SK-N-SH treated with all-trans-retinoic acid at 6 μM for 48 hours (cell line): ENCODE measurements around the gene PAIP2.

Experiments
- ARNTL ChIP-seq: fragments of 450-650 bp; formaldehyde crosslinking; IDR thresholded peaks from 2 replicates; pipeline ENCODE4 v1.5.0; 2020; ENCODE audit warnings: low read depth, mild to moderate bottlenecking, moderate library complexity, borderline replicate concordance
- CSDC2 ChIP-seq: fragments of 250-450 bp; sonication (Bioruptor Pico); IDR thresholded peaks from 2 replicates; pipeline ENCODE4 v1.5.0; 2020; ENCODE audit warnings: mild to moderate bottlenecking, moderate library complexity
- CSRNP3 ChIP-seq: fragments of 250-450 bp; sonication (Bioruptor Pico); IDR thresholded peaks from 2 replicates; pipeline ENCODE4 v1.5.1; 2021; ENCODE audit warnings: mild to moderate bottlenecking, moderate library complexity
- PATZ1 ChIP-seq: fragments of 250-450 bp; sonication (Bioruptor Pico); IDR thresholded peaks from 2 replicates; pipeline ENCODE4 v1.8.0; 2020; ENCODE audit warnings: mild to moderate bottlenecking, moderate library complexity, borderline replicate concordance
- PPARA ChIP-seq: fragments of 250-450 bp; sonication (Bioruptor Pico); IDR thresholded peaks from 2 replicates; pipeline ENCODE4 v1.5.0; 2020; ENCODE audit warnings: mild to moderate bottlenecking, borderline replicate concordance
- RARB ChIP-seq: fragments of 250-450 bp; sonication (Bioruptor Pico); IDR thresholded peaks from 2 replicates; pipeline ENCODE4 v1.8.0; 2021; ENCODE audit warnings: mild to moderate bottlenecking, moderate library complexity
- ZFP3 ChIP-seq: fragments of 250-450 bp; sonication (Bioruptor Pico); IDR thresholded peaks from 2 replicates; pipeline ENCODE4 v1.5.0; 2020; ENCODE audit warnings: mild to moderate bottlenecking, moderate library complexity
- ZFP30 ChIP-seq: fragments of 450-650 bp; formaldehyde crosslinking; IDR thresholded peaks from 2 replicates; pipeline ENCODE4 v1.5.0; 2022; ENCODE audit warnings: mild to moderate bottlenecking, moderate library complexity
- ZNF8 ChIP-seq: fragments of 450-650 bp; formaldehyde crosslinking; IDR thresholded peaks from 2 replicates; pipeline ENCODE4 v1.5.0; 2020; ENCODE audit warnings: mild to moderate bottlenecking, moderate library complexity
- TF ChIP-seq, protein P1 (sequence below): fragments of 250-450 bp; sonication (Bioruptor Pico); IDR thresholded peaks from 2 replicates; pipeline ENCODE4 v1.5.1; 2020; ENCODE audit warnings: low read depth, mild to moderate bottlenecking, moderate library complexity

GRCh38 chr5:139414581-139415130, 73.0 kb downstream of the PAIP2 start:
- TF ChIP-seq PATZ1 (CRISPR knock-in tag) (no peak), CSDC2 (no peak), CSRNP3 (CRISPR knock-in tag) (no peak), ZFP3 (no peak), PPARA (CRISPR knock-in tag) (no peak), ZFP30 (CRISPR knock-in tag) (no peak), RARB (CRISPR knock-in tag) (no peak), ZNF8 (CRISPR knock-in tag) (no peak), ARNTL (CRISPR knock-in tag) (no peak)
- TF ChIP-seq, protein P1, sequence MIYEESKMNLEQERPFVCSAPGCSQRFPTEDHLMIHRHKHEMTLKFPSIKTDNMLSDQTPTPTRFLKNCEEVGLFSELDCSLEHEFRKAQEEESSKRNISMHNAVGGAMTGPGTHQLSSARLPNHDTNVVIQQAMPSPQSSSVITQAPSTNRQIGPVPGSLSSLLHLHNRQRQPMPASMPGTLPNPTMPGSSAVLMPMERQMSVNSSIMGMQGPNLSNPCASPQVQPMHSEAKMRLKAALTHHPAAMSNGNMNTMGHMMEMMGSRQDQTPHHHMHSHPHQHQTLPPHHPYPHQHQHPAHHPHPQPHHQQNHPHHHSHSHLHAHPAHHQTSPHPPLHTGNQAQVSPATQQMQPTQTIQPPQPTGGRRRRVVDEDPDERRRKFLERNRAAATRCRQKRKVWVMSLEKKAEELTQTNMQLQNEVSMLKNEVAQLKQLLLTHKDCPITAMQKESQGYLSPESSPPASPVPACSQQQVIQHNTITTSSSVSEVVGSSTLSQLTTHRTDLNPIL: no peak
